NT2/D1 (cell line): ENCODE results near the gene PRPF6.
"Not testable (repeated sequence)": the region's sequence is repeated elsewhere in the genome, so short reads cannot be mapped to it uniquely, and the experiment has no call there.

ENCODE experiments used
- DNase-seq: peaks from one replicate; pipeline ENCODE4 v3.0.0-alpha.2; 2011; ENCODE audit warnings: low read depth, low spot score
- H3K27me3 ChIP-seq: 2 replicates; pipeline ENCODE4 v1.6.0; 2011; ENCODE audit warnings: mild to moderate bottlenecking; ENCODE audit not compliant: insufficient read length, insufficient read depth
- H3K36me3 ChIP-seq: 2 replicates; pipeline ENCODE4 v1.6.1; 2011; ENCODE audit warnings: mild to moderate bottlenecking, low read length, mixed read lengths; ENCODE audit not compliant: insufficient read depth, insufficient read length
- H3K4me1 ChIP-seq: 2 replicates; pipeline ENCODE4 v1.5.1; 2011; ENCODE audit not compliant: insufficient read depth, insufficient read length
- H3K4me3 ChIP-seq: 2 replicates; pipeline ENCODE4 v1.5.1; 2011; ENCODE audit warnings: low read depth; ENCODE audit not compliant: insufficient read length
- H3K9ac ChIP-seq: 2 replicates; pipeline ENCODE4 v1.6.0; 2011; ENCODE audit warnings: low read depth; ENCODE audit not compliant: insufficient read length
- H3K9me3 ChIP-seq: 2 replicates; pipeline ENCODE4 v1.5.1; 2011; ENCODE audit warnings: mild to moderate bottlenecking, low read length; ENCODE audit not compliant: insufficient read depth
- SUZ12 ChIP-seq: IDR thresholded peaks from 2 replicates; pipeline ENCODE4 v1.6.1; 2011; ENCODE audit not compliant: insufficient read length, insufficient read depth; ENCODE audit errors: extremely low read depth
- YY1 ChIP-seq: IDR thresholded peaks from 2 replicates; pipeline ENCODE4 v1.6.1; 2011; ENCODE audit not compliant: insufficient read length, insufficient read depth
- ZNF274 ChIP-seq: IDR thresholded peaks from 2 replicates; pipeline ENCODE4 v1.6.1; 2011; ENCODE audit warnings: mild to moderate bottlenecking, low read depth, low read length

PRPF6 gene

GRCh38 chr20:63970714-63971431 lies 10.1 kb upstream of the PRPF6 start:
- no peak for TF ChIP-seq SUZ12
- no peak for TF ChIP-seq ZNF274
- no peak for TF ChIP-seq YY1
- DNase-seq, result no peak
- peaks cover 24% of the 10 kb centered on the region for H3K4me1 ChIP-seq
- peaks cover 26% of the 10 kb centered on the region; the same call in 1 of the 2 replicates for H3K9me3 ChIP-seq
- H3K36me3 ChIP-seq, result peaks cover 26% of the 10 kb centered on the region
- peaks cover 17% of the 10 kb centered on the region for H3K27me3 ChIP-seq
- peak overlapping the region; percentile 67 for H3K4me3 ChIP-seq
- no peak overlapping the region for H3K9ac ChIP-seq

- H3K9ac ChIP-seq, H3K4me3 ChIP-seq, DNase-seq: not testable (repeated sequence)
- H3K9me3 ChIP-seq, result peaks cover 16% of the 10 kb centered on the region; the same call in 1 of the 2 replicates
- peaks cover 17% of the 10 kb centered on the region for H3K27me3 ChIP-seq
- H3K4me1 ChIP-seq, result peaks cover 24% of the 10 kb centered on the region
- peaks cover 16% of the 10 kb centered on the region for H3K36me3 ChIP-seq
Observed at GRCh38 chr20:63971960-63972311, 9.0 kb upstream of the PRPF6 start.

DNA sequence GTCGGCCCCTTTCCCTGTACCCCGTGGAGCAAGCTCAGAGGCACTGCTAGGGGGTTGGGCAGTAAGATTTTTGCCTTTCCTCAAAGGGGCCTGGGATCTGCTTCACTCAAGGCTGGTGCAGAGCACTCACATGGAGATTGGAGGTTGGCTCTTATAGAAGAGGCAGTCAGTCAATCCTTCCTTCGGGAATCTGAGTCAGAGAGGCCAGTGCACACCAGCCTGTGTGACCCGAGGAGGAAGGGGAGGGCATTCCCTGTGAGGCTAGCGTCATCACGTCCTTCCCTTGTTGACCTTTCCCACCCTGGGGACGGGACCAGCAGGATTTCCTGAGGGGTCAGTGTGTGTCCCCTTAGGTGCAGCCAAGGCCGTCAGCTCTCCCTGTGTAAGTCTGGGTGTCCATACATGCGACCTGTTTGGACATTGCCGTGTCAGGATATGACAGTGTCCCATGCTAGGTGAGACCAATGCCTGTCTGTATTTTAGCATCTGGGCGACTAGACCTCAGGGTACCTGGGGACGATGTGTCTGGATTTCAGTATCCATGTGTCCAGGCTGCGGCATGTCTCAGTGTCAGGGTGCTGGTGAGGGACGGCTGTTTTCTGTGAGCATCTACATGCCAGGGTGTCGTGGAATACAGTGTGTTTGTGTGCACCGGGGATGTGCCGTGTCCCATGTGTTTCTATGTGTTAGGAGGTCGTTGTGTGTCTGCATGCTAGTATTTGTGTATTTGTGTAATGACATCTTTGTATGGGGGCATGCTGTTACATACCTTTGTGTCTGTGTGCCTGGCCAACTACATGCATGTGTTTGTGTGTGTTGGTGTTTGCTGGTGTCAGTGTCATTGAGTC lies 8.4 kb upstream of the PRPF6 start:
- H3K4me1 ChIP-seq, result peaks cover 27% of the 10 kb centered on the region
- H3K9me3 ChIP-seq, result peaks cover 10% of the 10 kb centered on the region; the same call in 1 of the 2 replicates
- no peak overlapping the region for H3K4me3 ChIP-seq
- H3K36me3 ChIP-seq, result peaks cover 10% of the 10 kb centered on the region
- no peak for TF ChIP-seq YY1
- no peak for TF ChIP-seq SUZ12
- no peak for TF ChIP-seq ZNF274
- DNase-seq, result no peak
- no peak overlapping the region for H3K9ac ChIP-seq
- peaks cover 23% of the 10 kb centered on the region for H3K27me3 ChIP-seq

DNA sequence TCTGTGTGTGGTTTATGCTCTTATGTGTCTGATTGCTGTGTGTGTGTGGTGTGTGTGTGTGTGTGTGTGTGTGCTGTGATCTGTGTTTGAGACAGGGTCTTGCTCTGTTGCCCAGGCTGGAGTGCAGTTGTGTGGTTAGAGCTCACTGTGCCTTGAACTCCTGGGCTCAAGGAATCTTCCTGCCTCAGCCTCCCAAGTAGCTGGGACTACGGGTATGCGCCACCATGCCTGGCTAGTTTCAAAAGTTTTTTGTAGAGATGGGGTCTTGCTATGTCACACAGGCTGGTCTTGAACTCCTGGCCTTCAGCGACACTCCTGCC lies 7.8 kb upstream of the PRPF6 start:
- Histone ChIP-seq H3K36me3 (peaks cover 4% of the 10 kb centered on the region), H3K4me1 (peaks cover 32% of the 10 kb centered on the region), H3K4me3 (no peak overlapping the region), H3K9me3 (peaks cover 4% of the 10 kb centered on the region; the same call in 1 of the 2 replicates), H3K27me3 (peaks cover 29% of the 10 kb centered on the region), H3K9ac (no peak overlapping the region)
- DNase-seq, result no peak
- TF ChIP-seq ZNF274 (no peak), YY1 (no peak), SUZ12 (no peak)

DNA sequence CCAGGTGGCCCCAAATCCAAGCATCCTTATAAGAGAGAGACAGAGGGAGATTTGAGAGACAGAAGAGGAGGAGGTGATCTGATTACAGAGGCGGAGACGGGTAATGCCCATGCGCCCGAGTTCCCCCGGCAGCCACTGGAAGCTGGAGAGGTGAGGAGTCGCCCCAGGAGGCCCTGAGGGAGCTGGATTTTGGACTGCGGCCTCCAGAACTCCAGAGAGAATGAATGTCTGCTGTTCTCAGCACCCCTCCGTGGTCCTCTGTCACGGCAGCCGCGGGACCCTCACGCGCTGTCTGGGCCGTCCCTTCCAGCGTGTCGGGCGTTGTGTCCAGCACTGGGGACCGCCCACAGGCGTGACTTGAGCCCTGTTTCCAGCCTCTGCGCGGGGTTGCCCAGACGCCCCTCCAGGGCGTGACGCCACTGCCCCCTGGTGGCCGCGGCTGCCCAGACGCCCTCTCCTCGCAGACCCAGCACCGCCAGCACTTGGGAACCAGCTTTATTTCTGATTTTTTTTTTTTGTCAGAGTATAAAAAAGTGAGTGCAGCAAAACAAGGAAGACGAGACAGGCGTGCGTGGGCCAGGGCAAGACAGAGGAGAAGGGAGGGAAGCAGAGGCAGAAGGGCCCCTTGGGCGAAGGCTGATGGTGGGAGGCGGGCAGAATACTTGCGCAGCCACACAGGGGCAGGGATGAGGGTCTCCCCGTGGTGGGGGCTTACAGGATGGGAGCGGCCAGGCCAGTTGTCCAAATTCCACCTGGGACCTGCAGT lies 7.1 kb upstream of the PRPF6 start:
- peak overlapping the region; percentile 29 for H3K4me3 ChIP-seq
- DNase-seq, result peak; percentile 66
- TF ChIP-seq SUZ12 (no peak), YY1 (no peak), ZNF274 (no peak)
- peak overlapping the region; percentile 68 for H3K9ac ChIP-seq
- H3K4me1 ChIP-seq, result peaks cover 30% of the 10 kb centered on the region
- no peaks in the 10 kb centered on the region for H3K36me3 ChIP-seq
- peaks cover 31% of the 10 kb centered on the region for H3K27me3 ChIP-seq
- no peaks in the 10 kb centered on the region for H3K9me3 ChIP-seq

DNA sequence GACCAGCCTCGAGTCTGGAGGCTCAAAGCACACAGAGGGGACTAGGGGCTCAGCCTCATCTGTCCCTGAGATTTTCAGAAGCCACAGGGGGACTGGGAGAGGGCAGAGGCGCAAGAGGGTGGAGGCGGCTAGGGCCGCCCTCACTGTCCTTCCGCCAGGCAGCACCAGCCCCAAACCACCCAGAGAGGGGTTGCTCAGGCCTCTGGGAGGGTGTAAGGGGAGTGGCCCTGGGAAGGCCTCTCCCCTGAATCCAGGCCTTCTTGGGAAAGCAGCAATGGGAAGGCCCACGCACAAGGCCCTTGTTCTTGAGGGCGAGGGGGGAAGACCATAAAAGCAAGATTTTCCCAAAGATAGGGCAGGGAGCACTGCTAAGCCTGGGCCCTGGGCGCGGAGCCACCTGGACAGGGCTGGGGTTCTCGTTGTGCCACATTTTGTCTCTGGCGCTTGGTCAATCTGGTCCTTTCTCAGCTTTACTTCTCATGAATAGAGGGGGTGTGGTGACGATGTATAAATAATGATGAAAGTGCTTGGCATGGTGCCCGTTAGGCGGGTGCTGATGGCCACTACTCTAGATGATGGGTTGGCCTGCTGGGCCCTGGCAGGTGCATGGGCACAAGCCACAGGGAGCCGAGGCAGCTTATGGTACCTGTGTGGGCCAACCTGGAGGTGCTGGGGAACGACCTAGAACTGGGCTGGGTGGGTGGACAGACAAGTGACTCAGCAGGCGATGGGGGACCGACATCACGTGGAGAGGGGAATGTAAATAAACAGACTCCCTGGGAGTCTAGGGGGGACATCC lies 6.3 kb upstream of the PRPF6 start:
- H3K36me3 ChIP-seq, result no peaks in the 10 kb centered on the region
- peaks cover 35% of the 10 kb centered on the region for H3K27me3 ChIP-seq
- no peak for DNase-seq
- peaks cover 29% of the 10 kb centered on the region for H3K4me1 ChIP-seq
- H3K9me3 ChIP-seq, result no peaks in the 10 kb centered on the region
- no peak for TF ChIP-seq ZNF274
- no peak overlapping the region for H3K4me3 ChIP-seq
- peak overlapping the region; percentile 36 for H3K9ac ChIP-seq

GRCh38 chr20:63976511-63976910 lies 4.4 kb upstream of the PRPF6 start:
- not testable (repeated sequence) for H3K9me3 ChIP-seq, H3K36me3 ChIP-seq, H3K4me3 ChIP-seq, DNase-seq, H3K9ac ChIP-seq
- Histone ChIP-seq H3K27me3 (peaks cover 34% of the 10 kb centered on the region), H3K4me1 (peaks cover 33% of the 10 kb centered on the region)
